Measurements from ENCODE around the gene SOX8.
"Not testable (repeated sequence)": the region's sequence is repeated elsewhere in the genome, so short reads cannot be mapped to it uniquely, and the experiment has no call there.

SOX8 gene

GRCh38 chr16:1007284-1007850, 25.8 kb downstream of the SOX8 start:
- DNase-seq (ENCODE audit: low read depth in 2 of 2) = no peak

DNA sequence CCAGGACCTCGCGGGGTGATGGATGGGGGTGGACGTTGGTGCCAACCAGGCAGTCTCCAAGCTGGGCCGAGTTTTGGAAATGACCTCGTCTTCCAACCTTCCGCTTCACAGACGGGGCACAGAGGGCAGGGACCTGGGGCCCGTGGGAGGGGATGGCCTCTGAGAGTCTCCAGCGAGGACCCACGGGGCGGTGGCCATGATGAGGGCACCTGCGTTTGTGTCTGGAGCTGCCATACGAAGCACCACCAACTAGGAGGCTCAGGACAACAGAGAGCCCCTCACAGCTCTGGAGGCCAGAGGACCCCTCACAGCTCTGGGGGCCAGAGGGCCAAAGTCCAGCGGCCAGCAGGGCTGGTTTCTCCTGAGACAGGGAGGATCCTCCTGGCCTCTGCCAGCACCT, 26.5 kb downstream of the SOX8 start:
- DNase-seq (ENCODE audit: low read depth in 2 of 2) = no peak

DNA sequence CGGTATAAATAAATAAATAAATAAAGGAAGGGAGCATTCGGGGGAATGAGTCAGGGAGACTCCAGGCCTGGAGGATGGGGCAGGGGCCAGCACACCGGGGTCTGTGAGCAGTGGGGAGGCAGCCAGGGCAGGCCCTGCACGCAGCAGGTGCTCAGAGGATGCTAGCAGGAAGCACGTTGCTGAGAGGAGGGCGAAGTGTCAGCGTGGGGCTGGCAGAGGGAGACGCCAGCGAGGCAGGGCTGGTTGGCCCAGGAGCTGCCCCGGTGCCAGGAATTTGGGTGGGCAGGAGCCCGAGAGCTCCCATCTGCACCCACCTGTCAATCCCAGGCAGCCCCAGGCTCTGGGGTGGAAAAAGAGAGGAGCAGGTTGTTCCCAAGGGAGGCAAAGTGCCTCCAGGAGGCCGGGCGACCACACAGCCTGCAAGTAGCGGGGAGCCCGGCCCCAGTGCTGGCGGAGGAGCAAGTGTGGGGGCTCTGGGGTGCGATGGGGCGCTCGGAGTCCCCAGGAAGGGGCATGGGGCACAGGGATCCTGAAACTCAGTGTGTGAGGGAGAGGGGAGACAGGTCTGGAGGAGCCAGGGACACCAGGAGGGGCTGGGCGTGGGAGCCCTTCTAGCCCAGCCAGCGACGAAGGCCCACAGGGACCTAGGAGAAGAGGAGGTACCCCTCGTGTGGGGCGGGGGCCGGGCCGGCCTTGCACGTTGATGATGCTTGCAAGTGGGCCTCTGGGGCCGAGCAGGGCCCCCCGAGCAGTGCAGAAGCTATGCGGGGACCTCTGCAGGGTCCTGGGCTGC, 28.0 kb downstream of the SOX8 start:
- no peak for DNase-seq (ENCODE audit: low read depth in 2 of 2)

- DNase-seq (ENCODE audit: low read depth in 2 of 2) = no peak
Observed at GRCh38 chr16:1010251-1010650, 28.7 kb downstream of the SOX8 start.

- no peak for DNase-seq (ENCODE audit: low read depth in 2 of 2)
Observed at GRCh38 chr16:1010815-1011214, 29.2 kb downstream of the SOX8 start.

- no peak for DNase-seq (ENCODE audit: low read depth in 2 of 2)
Observed at GRCh38 chr16:1011316-1012082, 29.9 kb downstream of the SOX8 start.

DNA sequence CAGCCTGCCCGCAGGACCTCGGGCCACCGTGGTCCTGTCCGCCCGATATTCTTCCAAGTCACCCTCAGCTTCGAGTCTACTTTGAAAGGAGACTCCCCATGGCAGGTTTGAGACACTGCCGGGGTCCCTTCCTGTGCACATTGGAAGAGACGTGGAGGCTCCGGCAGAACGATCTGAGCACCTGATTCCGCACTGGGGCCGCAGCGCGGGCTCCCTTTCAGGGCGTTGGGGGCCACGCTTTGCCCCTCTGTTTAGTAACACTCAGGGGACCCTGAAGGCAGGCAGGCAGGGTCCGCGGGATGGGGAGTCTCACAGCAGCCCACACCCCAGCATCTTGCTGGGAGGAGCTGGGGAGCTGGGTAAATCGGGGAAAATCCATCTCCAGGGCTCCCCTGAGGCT, 30.6 kb downstream of the SOX8 start:
- DNase-seq (ENCODE audit: low read depth in 2 of 2) = no peak

DNA sequence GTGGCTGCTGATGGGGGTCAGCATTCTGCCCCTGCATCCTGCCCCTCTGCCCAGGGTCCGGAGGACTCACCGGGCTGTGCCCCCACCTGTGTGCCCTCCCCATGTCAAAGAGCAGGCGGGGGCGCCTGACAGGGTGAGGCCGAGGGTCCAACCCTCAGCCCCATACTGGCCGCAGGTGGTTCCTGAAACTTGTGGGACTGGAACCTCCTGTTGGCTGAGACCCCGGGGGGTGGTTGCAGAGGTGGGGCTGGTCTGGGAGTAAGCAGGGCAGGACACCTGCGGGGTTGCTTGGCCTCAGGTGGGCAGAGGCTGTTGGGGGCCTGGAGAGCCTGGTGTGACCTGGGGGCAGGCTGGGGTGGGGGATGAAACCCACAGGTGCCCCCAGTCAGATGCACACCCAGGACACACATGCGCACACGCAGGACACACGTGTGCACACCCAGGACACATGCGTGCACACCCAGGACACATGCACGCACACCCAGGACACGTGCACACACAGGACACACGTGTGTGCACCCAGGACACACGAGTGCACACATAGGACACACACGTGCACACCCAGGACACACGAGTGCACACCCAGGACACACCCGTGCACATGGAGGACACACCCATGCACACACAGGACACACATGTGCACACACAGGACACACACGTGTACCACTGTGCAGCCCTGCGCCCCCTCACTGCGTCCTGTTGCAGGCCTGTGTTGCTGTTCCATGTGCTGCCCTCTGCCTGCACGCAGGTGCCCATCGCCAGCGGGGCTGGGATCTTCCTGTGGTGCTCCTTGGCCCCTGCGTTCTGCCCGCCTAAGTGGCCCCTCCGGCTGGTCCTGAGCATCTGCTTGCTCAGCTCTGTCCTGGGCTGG, 31.4 kb downstream of the SOX8 start:
- no peak for DNase-seq (ENCODE audit: low read depth in 2 of 2)

GRCh38 chr16:1013593-1013900, 32.0 kb downstream of the SOX8 start:
- DNase-seq (ENCODE audit: low read depth in 2 of 2) = no peak

DNA sequence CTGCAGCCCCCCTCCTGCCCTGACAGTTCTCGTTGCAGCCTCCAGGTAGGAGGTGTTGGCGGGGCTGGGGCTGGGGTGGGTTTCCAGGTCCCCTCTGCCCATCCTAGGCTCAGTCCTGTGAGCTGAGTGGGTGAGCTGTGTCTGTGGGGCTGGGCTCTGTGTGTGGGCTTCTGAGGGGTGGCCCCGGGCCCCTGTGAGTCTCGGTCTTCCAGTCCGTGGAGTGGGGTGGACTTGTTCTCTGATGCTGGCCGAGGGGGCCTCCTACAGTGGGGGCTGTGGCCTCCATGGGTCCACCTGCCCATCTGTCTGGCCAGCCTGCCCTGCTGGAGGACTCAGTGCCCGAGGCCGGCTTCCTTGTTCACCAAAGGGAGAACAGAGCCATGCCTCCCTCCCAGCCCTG, 32.7 kb downstream of the SOX8 start:
- DNase-seq (ENCODE audit: low read depth in 2 of 2) = no peak

GRCh38 chr16:1014771-1015495, 33.4 kb downstream of the SOX8 start:
- DNase-seq (ENCODE audit: low read depth in 2 of 2) = no peak

GRCh38 chr16:1018447-1019198, 37.1 kb downstream of the SOX8 start:
- no peak for DNase-seq (ENCODE audit: low read depth in 2 of 2)

DNA sequence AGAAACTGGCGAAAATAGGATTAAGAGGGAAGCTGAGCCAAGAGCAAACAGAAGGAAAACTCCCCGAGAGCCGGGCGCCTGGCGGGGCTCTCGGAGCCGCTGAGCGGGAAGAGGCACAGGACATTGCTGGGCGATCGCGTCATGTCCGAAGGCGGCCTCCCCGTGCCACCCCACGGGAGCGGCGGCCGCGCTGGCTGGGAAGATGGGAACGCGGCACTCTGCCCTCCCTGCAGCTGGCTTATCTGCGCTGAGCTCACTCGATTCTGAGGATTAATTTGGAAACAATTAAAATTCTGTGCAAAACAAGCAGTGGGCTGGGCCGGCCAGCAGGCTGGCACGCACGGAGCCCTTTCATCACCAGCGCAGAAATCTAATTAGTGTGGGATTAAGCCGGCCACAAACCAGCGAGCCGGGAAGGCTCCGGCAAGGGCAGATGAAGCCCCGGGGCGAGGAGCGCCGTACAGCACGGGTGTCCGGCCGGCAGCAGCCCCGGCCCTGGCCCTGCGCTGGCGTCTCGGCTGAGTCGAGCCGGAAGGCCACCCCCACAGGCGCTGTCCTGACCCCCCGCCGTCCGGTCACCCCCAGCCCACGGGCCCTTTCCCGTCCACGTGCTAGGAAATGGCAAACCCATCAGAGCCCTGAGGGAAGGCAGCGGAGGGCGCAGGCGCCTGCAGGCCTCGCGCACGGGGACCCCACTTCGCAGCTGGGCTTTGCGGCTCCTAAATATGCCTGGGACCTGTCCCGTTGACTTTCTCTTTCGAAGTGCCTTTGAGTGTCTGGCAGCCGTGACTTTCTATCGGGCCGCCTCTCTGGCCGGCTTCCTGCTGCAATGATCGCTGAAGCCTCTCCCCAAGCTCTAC, 37.9 kb downstream of the SOX8 start:
- DNase-seq (ENCODE audit: low read depth in 2 of 2) = no peak

DNA sequence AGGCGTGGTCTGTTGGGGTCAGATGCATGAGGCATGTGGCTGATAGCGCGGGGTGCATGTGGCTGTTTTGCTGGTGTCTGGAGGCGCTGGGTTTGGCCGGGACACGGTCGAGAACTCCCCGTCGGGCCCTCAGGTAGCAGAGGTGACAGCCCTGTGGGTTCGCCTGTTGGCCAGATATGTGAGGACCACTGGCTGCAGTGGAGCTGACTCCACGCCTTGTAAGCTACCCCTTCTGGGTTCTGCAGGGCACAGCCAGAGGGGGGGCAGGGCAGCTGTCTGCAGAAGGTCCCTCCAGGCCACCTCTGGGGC, 38.5 kb downstream of the SOX8 start:
- DNase-seq (ENCODE audit: low read depth in 2 of 2) = no peak

DNA sequence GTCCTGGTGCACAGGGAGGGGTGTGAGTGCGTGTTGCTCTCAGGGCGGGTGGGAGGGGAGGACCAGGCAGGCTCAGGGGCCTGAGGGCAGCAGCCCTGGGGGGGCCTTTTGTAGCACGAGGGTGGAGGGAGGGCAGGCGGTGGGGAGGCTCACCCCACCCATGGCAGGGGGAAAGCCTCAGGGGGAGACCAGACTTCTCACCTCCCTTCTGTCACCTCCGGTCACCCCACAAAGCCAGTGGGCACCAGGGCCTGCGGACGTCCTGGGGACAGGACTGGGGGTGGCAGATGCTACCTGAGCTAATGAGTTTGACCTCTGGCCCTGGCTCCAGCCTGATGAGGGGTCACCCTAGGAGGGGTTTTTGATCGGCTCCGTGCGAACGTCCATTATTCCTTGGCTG, 39.0 kb downstream of the SOX8 start:
- DNase-seq (ENCODE audit: low read depth in 2 of 2) = no peak

GRCh38 chr16:1021553-1022160, 40.1 kb downstream of the SOX8 start:
- DNase-seq (ENCODE audit: low read depth in 2 of 2) = no peak

GRCh38 chr16:1022466-1022865, 40.9 kb downstream of the SOX8 start:
- no peak for DNase-seq (ENCODE audit: low read depth in 2 of 2)

GRCh38 chr16:1024138-1024537, 42.6 kb downstream of the SOX8 start:
- no peak for DNase-seq (ENCODE audit: low read depth in 2 of 2)

- DNase-seq (ENCODE audit: low read depth in 2 of 2) = not testable (repeated sequence)
Observed at GRCh38 chr16:1025183-1025809, 43.7 kb downstream of the SOX8 start.

Data from stimulated activated CD8-positive, alpha-beta memory T cell treated with anti-CD3 and anti-CD28 coated beads, Interleukin-7, amount 100 ng/mL, for 1 hour (primary cell).